ENCODE data around the gene PTPRU.

DNA sequence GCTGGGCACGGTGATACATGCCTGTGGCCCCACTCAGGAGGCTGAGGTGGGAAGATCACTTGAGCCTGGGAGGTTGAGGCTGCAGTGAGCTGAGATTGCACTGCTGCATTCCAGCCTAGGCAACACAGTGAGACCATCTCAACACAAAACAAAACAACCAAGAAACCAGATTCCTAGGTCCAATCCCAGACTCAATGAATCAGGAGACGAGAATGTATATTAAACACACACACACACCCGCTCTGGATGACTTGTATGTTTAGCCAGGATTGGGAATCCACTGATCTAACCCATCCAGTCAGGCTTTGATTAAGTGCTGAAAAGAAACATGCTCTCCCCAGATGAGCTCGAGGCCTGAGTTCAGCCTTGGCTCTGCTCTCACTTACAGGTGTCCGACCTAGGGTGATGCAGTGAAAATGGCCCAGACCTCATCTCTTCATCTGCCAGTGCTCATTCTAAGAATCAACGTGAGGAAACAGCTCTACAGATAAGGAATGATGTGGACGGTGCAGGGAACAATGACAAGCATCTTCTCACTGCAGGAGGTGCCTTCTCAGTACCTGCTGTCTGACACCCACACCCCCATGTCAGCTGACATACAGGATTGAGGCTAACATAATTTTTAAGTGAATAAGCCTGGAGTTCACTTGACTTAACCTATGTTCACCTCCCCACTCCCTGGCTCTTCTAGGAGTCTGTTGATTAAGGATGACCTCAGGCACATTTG is 39.3 kb upstream of the PTPRU start:
- no peak for TF ChIP-seq CTCF (IDR thresholded peaks at IDR 0.05)
- TF ChIP-seq POLR2A (IDR thresholded peaks at IDR 0.05) = no peak

Measured in esophagus squamous epithelium (tissue), 4 donors.